Measurements from ENCODE around the gene GINM1. TPM values are rescaled to one million over a fixed set of nuclear protein-coding genes. Genes with fewer than 3 reads are reported as not detected.

The GINM1 gene, protein sequence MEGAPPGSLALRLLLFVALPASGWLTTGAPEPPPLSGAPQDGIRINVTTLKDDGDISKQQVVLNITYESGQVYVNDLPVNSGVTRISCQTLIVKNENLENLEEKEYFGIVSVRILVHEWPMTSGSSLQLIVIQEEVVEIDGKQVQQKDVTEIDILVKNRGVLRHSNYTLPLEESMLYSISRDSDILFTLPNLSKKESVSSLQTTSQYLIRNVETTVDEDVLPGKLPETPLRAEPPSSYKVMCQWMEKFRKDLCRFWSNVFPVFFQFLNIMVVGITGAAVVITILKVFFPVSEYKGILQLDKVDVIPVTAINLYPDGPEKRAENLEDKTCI
- 10 to 100 TPM; 18.7 to 21.1 TPM for total RNA-seq

DNA sequence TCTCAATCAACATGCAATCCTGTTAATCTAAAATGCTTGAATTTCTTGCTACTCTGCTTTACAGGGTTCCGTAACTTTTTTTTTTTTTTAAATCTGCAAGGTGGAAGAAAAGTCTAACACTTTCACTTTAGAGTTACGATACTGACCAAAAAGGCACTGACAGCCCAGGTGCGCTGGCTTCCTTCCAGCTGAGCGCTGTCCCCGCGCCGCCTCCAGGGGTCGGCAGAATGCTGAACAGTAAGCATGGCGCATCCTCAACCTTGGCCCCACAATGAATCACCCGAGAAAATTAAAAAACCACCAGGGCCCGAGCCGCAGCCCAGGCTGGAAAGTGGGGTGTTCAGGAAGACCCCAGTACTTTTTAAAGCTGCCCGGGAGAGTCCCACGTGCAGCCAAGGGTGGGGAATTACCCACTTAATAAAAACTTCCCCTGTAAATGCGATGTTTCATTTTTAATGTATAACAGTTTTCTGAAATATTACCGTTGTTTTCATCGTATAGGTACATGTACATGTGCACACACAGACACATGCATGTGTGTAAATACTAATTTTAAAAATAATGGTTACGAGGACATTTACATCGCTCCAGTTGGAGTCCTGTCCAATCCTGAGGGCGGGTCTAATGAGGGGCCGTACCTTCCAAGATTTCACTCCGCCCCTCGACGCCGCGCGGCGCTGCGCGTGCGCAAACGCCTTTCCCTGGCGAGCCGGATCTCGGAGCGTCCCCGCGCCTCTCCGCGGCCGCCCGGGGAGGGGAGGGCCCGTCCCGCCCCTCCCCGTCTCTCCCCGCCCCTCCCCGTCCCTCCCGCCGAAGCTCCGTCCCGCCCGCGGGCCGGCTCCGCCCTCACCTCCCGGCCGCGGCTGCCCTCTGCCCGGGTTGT is at the start of gene GINM1:
Gene GINM1, plus strand, starts transcription at position 849 of the 883 bp plus-strand sequence. CDS start 40 bp downstream, outside the sequence.
- POLR2A ChIA-PET, result interaction anchor here (1.1 kb wide), 1 partner anchor 24 kb away, joined by 3 read pairs; no protein-coding TSS in a partner anchor
- Mint-ChIP-seq H3K4me1 (peaks cover 23% of the 10 kb centered on the region), H3K4me3 (peak within 1 kb of the TSS; percentile 94)

DNA sequence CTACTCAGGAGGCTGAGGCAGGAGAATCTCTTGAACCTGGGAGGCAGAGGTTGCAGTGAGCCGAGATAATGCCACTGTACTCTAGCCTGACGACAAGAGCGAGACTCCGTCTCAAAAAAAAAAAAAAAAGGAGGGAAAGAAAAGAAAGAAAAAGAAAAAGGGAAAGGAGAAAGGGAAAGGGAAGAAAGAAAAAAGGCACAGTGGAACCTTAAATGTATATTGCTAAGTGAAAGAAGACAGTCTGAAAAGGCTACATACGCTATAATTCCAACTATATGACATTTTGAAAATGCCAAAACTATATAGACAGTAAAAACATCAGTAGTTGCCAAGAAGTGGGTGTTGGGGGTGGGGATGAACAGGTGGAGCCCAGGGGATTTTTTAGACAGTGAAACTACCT is 36.5 kb upstream of the GINM1 start:
- Mint-ChIP-seq H3K4me1 (peaks cover 1% of the 10 kb centered on the region), H3K27me3 (no peaks in the 10 kb centered on the region), H3K4me3 (no peak overlapping the region), H3K36me3 (ENCODE audit: low read depth) (peaks cover 41% of the 10 kb centered on the region), H3K9me3 (no peaks in the 10 kb centered on the region), H3K27ac (no peak overlapping the region)
- DNase-seq, result no peak
- POLR2A ChIA-PET, result no interaction called here
- CTCF ChIA-PET, result interaction anchor here (0.7 to 1.0 kb wide), 2 partner anchors 19 to 45 kb away, joined by 5 to 7 read pairs; partner anchors contain the start of gene ZC3H12D

More for the DNA sequence above, at the start of gene GINM1:
- Mint-ChIP-seq H3K36me3 (ENCODE audit: low read depth) (peaks cover 2% of the 10 kb centered on the region), H3K27ac (peak within 1 kb of the TSS; percentile 96), H3K27me3 (peaks cover 3% of the 10 kb centered on the region), H3K9me3 (no peaks in the 10 kb centered on the region)
- peak; percentile 95 for DNase-seq
- CTCF ChIA-PET, result interaction anchor here (1.2 to 4.5 kb wide), 6 partner anchors 9 to 152 kb away, joined by 3 to 26 read pairs (median 4); partner anchors contain the start of genes LATS1 and PPIL4

DNA sequence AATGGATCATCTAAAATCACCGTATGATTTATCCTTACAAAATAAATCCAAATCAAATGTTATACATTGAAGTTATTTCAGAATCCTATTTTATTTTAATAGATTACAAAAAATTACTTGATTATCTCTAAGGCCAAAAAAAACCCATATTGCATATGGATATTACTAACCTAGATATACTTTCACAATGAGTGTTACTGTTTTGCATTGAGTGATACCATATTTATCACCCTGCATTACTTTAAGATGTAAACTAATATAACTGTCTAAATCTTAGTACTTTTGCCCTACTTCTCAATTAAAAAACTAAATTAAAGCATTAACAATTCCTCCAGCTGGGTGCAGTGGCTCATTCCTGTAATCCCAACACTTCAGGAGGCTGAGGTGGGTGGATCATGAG is 31.4 kb upstream of the GINM1 start:
- DNase-seq, result no peak
- H3K4me3 Mint-ChIP-seq, result no peak overlapping the region
- H3K9me3 Mint-ChIP-seq, result no peaks in the 10 kb centered on the region
- ChIA-PET CTCF (no interaction called here), POLR2A (no interaction called here)
- no peak overlapping the region for H3K27ac Mint-ChIP-seq
- no peaks in the 10 kb centered on the region for H3K27me3 Mint-ChIP-seq
- peaks cover 42% of the 10 kb centered on the region for H3K36me3 Mint-ChIP-seq (ENCODE audit: low read depth)
- no peaks in the 10 kb centered on the region for H3K4me1 Mint-ChIP-seq

DNA sequence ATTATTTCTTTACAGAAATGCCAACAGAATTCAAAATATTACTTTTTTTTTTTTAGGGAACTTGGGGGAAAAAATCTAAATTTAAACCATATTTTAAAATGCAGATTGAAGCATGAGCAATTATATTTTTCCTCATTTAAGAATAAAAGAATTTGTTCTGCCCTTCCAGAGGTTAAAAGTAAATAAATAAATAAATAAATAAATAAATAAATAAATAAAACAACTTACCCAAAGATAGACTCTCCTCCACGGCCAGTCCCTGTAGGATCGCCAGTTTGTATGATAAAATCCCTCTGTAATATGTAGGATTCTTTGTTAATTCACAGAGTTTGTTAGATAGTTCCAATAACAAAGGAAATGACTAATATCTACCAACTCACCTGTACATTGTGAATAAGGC is 25.0 kb upstream of the GINM1 start:
- Mint-ChIP-seq H3K4me1 (peaks cover 34% of the 10 kb centered on the region), H3K36me3 (ENCODE audit: low read depth) (peaks cover 35% of the 10 kb centered on the region), H3K27me3 (no peaks in the 10 kb centered on the region)

DNA sequence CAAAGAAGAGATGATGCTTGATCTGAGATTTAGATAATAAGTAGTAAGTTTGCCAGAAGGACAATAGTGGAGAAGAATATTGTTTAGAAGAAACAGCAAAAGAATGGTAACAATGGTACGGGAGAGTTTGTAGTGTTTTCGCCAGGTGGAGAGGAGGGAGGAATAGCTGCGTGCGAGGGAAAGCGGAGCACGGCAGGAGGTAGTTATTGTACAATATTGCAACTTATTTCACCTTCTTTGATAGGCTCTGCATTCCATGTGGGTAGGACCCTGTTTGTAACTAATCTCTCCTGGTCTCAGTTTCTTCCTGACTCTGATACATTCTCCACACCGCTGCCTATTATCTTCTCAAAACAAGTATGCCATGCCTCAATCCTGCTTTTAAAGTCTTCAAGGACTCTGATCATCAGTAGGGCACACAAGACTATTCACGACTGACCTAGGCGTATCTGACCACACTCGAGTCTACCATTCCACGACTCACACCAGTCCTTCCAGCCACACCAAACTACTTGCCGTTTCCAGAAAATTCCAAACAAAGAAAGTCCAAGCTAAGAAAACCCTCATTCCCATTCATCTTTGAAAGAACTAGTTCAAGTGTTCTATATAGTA is 21.4 kb upstream of the GINM1 start:
- Mint-ChIP-seq H3K4me1 (peaks cover 41% of the 10 kb centered on the region), H3K36me3 (ENCODE audit: low read depth) (peaks cover 17% of the 10 kb centered on the region), H3K9me3 (no peaks in the 10 kb centered on the region), H3K4me3 (peak overlapping the region; percentile 98), H3K27ac (peak overlapping the region; percentile 99), H3K27me3 (peaks cover 4% of the 10 kb centered on the region)
- POLR2A ChIA-PET, result no interaction called here
- CTCF ChIA-PET, result interaction anchor here (0.6 to 3.6 kb wide), 8 partner anchors 8 to 439 kb away, joined by 3 to 26 read pairs (median 3); partner anchors contain the start of gene GINM1
- DNase-seq, result no peak

More for the DNA sequence above, 25.0 kb upstream of the GINM1 start:
- CTCF ChIA-PET, result interaction anchor here (0.7 kb wide), 1 partner anchor 338 kb away, joined by 3 read pairs; no protein-coding TSS in a partner anchor
- POLR2A ChIA-PET, result no interaction called here
- Mint-ChIP-seq H3K27ac (no peak overlapping the region), H3K4me3 (no peak overlapping the region), H3K9me3 (no peaks in the 10 kb centered on the region)
- DNase-seq, result no peak

DNA sequence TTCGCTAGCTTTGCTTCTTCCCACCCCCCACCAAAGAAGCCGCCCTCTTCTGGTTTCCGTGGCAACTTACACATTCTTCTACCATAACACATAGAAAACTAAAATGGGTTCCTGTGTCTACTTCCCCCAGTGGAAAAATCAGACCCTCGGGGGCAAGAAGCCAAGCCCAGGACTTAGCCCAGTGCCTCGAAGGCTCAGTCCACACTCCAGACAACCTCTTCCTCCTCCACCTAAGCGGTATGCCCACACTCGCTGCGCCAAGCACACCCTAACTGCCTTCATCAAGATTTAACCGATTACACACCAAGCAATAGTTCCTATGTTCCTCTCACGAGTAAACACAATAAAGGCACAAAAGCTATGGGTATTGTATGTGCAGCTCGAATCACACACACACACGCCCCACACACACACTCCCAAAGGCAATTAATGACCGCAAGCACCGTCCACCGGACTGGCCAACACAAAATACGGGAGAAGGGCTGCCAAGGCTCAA is 20.9 kb upstream of the GINM1 start:
- peak; percentile 81 for DNase-seq
- peak overlapping the region; percentile 98 for H3K4me3 Mint-ChIP-seq
- H3K9me3 Mint-ChIP-seq, result no peaks in the 10 kb centered on the region
- POLR2A ChIA-PET, result interaction anchor here (0.6 to 0.7 kb wide), 2 partner anchors 142 to 352 kb away, joined by 3 read pairs; no protein-coding TSS in a partner anchor
- H3K36me3 Mint-ChIP-seq (ENCODE audit: low read depth), result peaks cover 14% of the 10 kb centered on the region
- H3K27me3 Mint-ChIP-seq, result peaks cover 4% of the 10 kb centered on the region
- H3K27ac Mint-ChIP-seq, result peak overlapping the region; percentile 99
- H3K4me1 Mint-ChIP-seq, result peaks cover 41% of the 10 kb centered on the region
- CTCF ChIA-PET, result interaction anchor here (0.5 to 3.6 kb wide), 10 partner anchors 9 to 438 kb away, joined by 3 to 26 read pairs (median 3); partner anchors contain the start of gene GINM1

DNA sequence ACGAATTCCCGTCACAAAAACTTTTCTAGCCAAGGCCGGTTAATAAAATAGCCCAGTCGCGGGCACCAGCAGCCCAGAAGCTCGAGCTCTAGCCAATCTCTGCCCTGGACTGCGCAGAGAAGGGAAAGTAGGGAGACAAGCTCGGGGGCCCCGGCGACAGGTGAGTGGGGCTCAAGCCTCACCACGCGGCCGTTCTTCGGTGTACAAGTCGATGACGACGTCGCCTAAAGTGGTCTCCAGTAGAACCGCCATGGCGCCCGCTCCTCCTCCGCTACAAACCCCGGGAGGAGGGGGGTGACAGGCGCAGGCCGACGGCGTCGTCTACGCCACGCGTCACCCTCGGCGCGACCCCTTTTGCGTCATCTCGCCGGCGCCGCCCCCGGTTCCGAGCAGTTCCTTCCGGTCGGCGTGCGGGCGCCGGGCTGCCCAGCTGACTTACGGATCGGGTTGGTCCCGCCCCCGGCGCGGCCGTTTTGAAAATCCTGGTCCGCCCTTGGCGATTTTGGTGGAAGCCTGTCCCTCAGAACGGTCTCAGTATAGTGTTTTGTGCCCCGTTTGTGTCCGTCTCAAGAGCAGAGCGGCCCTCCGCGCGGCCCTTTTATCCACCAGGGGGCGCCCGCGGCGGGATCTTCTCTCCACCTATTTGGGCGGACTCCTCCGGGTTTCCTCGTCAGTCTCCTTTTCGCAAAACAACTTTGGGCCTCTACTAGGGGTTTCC is 20.3 kb upstream of the GINM1 start, which contains the start of gene PPIL4:
Gene PPIL4, minus strand, starts transcription at position 290 of the 718 bp plus-strand sequence. Its CDS starts 38 bp downstream, at position 252.
- Mint-ChIP-seq H3K9me3 (no peaks in the 10 kb centered on the region), H3K27me3 (peaks cover 4% of the 10 kb centered on the region), H3K4me1 (peaks cover 41% of the 10 kb centered on the region), H3K36me3 (ENCODE audit: low read depth) (peaks cover 11% of the 10 kb centered on the region), H3K27ac (peak within 1 kb of the TSS; percentile 99), H3K4me3 (peak within 1 kb of the TSS; percentile 98)
- ChIA-PET POLR2A (interaction anchor here (0.6 to 0.7 kb wide), 2 partner anchors 142 to 351 kb away, joined by 3 read pairs; no protein-coding TSS in a partner anchor), CTCF (interaction anchor here (0.5 to 3.6 kb wide), 11 partner anchors 9 to 601 kb away, joined by 3 to 26 read pairs (median 3); partner anchors contain the start of gene GINM1)
- DNase-seq, result peak; percentile 96

DNA sequence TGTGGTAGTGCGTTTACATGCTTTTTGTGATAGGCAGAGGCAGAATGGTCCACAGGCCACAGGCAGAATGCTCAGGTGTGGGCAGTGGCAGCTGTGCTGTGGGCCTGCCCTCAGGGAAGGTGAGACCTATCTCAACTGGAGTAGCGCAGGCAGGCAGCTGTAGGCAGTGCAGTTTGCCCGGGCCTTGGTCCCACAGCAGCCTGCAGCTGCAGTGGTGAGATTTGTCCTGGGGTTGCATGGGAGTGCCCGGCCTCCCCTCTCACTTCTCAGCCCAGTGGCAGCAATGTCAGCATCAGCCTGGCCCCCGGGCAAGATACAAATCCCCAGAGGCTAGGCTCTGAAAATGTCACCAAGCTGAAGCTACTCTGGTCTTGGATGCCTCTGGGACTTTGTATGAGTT is 14.3 kb upstream of the GINM1 start:
- Mint-ChIP-seq H3K36me3 (ENCODE audit: low read depth) (peaks cover 1% of the 10 kb centered on the region), H3K4me1 (peaks cover 8% of the 10 kb centered on the region), H3K27ac (no peak overlapping the region), H3K4me3 (no peak overlapping the region), H3K27me3 (peaks cover 27% of the 10 kb centered on the region), H3K9me3 (no peaks in the 10 kb centered on the region)
- ChIA-PET CTCF (interaction anchor here (0.6 to 4.9 kb wide), 2 partner anchors 10 to 99 kb away, joined by 5 to 29 read pairs; no protein-coding TSS in a partner anchor), POLR2A (no interaction called here)
- no peak for DNase-seq

DNA sequence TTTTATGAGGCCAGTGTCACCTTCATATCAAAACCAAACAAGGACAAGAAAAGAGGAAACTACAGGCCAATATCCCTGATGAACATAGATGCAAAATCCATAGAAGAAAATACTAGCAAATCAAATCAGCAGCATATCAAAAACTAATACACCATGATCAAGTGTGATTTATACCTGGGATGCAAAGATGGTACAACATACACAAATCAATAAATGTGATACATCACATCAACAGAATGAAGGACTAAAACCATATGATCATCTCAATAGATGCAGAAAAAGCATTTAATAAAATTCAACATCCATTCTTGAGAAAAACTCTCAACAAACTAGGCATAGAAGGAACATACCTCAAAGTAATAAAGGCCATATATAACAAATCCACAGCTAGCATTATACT is 8.1 kb upstream of the GINM1 start:
- DNase-seq, result no peak
- Mint-ChIP-seq H3K27ac (no peak overlapping the region), H3K36me3 (ENCODE audit: low read depth) (no peaks in the 10 kb centered on the region), H3K4me3 (no peak overlapping the region), H3K27me3 (peaks cover 53% of the 10 kb centered on the region), H3K9me3 (no peaks in the 10 kb centered on the region), H3K4me1 (peaks cover 2% of the 10 kb centered on the region)
- POLR2A ChIA-PET, result no interaction called here
- CTCF ChIA-PET, result interaction anchor here (1.1 kb wide), 1 partner anchor 47 kb away, joined by 5 read pairs; no protein-coding TSS in a partner anchor

DNA sequence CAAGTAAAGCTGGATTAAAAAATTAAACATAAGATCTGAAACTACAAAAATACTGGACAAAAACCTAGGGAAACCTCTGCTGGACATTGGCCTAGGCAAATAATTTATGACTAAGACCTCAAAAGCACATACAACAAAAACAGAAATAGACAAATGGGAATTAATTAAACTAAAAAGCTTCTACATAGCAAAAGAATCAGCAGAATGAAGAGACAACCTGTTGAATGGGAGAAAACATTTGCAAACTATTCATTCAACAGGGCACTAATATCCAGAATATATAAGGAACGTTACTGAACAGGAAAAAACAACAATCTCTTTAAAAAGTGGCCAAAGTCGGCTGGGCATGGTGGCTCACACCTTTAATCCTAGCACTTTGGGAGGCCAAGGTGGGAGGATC is 6.8 kb upstream of the GINM1 start:
- Mint-ChIP-seq H3K4me1 (peaks cover 3% of the 10 kb centered on the region), H3K27me3 (peaks cover 48% of the 10 kb centered on the region), H3K36me3 (ENCODE audit: low read depth) (no peaks in the 10 kb centered on the region), H3K4me3 (no peak overlapping the region), H3K27ac (no peak overlapping the region), H3K9me3 (no peaks in the 10 kb centered on the region)
- no peak for DNase-seq
- ChIA-PET CTCF (no interaction called here), POLR2A (no interaction called here)

DNA sequence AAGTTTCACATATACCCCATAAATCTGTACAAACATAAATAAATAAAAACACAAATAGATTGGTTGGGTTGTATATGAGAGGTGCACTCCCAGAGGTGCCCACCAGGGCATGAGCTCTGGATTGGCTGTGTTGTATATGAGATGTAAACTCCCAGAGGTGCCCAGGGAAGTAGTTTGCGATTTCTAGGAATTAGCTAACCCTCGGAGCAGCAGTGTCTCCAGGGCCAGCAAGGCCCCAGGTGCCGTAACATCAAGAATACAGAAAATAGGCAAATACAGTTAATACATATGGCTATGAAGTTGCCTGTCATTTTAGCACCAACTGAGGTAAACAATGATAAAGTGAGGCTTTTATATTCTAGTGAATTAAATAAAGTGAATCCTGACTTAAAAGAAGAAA is 5.4 kb upstream of the GINM1 start:
- H3K36me3 Mint-ChIP-seq (ENCODE audit: low read depth), result no peaks in the 10 kb centered on the region
- POLR2A ChIA-PET, result no interaction called here
- CTCF ChIA-PET, result interaction anchor here (0.5 to 3.6 kb wide), 8 partner anchors 10 to 356 kb away, joined by 3 to 29 read pairs (median 4); partner anchors contain the start of gene PPIL4
- H3K9me3 Mint-ChIP-seq, result no peaks in the 10 kb centered on the region
- peaks cover 35% of the 10 kb centered on the region for H3K27me3 Mint-ChIP-seq
- H3K4me1 Mint-ChIP-seq, result peaks cover 8% of the 10 kb centered on the region
- DNase-seq, result peak; percentile 30
- no peak overlapping the region for H3K27ac Mint-ChIP-seq
- H3K4me3 Mint-ChIP-seq, result no peak overlapping the region

Measured in activated CD4-positive, alpha-beta T cell treated with anti-CD3 and anti-CD28 coated beads, Interleukin-2, amount 10 ng/mL, durations not matched to agents 7 days and 5 days (primary cell).